ENCODE results near the gene ARHGEF37.

- no peak for TF ChIP-seq CTCF (conservative IDR thresholded peaks at IDR 0.05; ENCODE audit: low read length)
- TF ChIP-seq EZH2phosphoT487 (IDR thresholded peaks at IDR 0.05; ENCODE audit: borderline replicate concordance, low read depth, low read length), result no peak
Observed at GRCh38 chr5:149665416-149666175, 84.3 kb downstream of the ARHGEF37 start.

Measured in OCI-LY7 (cell line).